Type B pancreatic cell (in vitro differentiated cells): Measurements from ENCODE around the gene TNS3. TPM values are rescaled to one million over a fixed set of nuclear protein-coding genes. Genes with fewer than 3 reads are reported as not detected.
A peak's percentile ranks its signal among the peaks of the same experiment; 100 is the strongest.

Source experiments
- DNase-seq: peaks from one replicate; pipeline ENCODE4 v3.0.0; 2021; ENCODE audit warnings: mixed read lengths; ENCODE audit not compliant: unreplicated experiment; ENCODE audit errors: extremely low spot score
- H3K27ac Mint-ChIP-seq: 2 replicates; pipeline ENCODE4 v1.8.0; 2021; ENCODE audit warnings: mild to moderate bottlenecking, mixed read lengths
- H3K27me3 Mint-ChIP-seq: 2 replicates; pipeline ENCODE4 v1.8.0; 2021; ENCODE audit warnings: mixed read lengths
- H3K36me3 Mint-ChIP-seq: 2 replicates; pipeline ENCODE4 v1.8.0; 2021; ENCODE audit warnings: mixed read lengths
- H3K4me1 Mint-ChIP-seq: one replicate; pipeline ENCODE4 v1.8.0; 2021; ENCODE audit warnings: mixed read lengths; ENCODE audit not compliant: unreplicated experiment
- H3K4me3 Mint-ChIP-seq: 2 replicates; pipeline ENCODE4 v1.8.0; 2021; ENCODE audit warnings: mild to moderate bottlenecking, mixed read lengths
- H3K9me3 Mint-ChIP-seq: 2 replicates; pipeline ENCODE4 v1.8.0; 2021; ENCODE audit warnings: mixed read lengths
- total RNA-seq: library from RNA; stranded (reverse); gene quantifications from 2 replicates; pipeline ENCODE4 v1.2.1, GENCODE V29; 2021; ENCODE audit warnings: low replicate concordance
- TF ChIP-seq, protein P1 (sequence below): fragments of 200-600 bp; sonication (generic); conservative IDR thresholded peaks from 2 replicates; pipeline ENCODE4 v1.5.0; 2021; ENCODE audit warnings: antibody characterized with exemption, mild to moderate bottlenecking

Gene TNS3
- total RNA-seq, 1 donor from 2014 or later, result 138 TPM

DNA sequence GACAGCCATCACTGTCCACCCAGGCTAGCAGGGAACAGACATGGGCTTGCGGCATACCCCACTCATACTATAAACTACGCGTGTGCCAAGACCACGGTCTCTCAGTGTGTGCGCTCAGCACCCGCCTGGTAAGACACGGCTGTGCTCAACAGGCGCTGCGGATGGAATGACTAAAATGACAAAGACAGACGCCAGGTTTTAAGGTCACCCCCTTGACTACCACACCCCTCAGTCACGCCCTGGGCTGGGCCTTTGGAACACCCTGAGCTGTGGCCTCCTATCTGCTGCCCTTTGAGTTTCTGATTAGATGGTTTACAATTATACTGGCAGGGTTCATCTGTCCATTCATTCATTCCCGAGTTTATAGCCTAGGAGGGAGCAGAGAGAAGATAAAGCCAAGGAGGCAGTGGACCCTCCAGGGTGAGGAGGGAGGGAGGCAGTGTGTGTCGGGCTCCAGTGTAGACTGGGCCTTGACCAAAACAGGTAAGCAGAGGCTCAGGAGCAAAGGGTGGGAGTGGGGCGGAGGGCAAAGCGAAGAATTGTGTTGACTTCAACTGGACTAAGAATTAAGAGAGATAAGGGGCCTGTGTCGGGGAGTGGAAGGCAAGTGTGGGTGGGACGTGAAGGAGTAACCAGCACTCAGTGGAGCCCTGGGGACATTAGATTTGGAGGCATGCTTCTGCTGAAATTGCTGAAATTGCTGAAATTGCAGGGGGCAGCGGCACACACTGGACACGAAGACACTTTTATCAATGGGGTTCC is 35.0 kb downstream of the TNS3 start:
- DNase-seq, result no peak
- H3K27ac Mint-ChIP-seq, result peak overlapping the region; percentile 37
- H3K4me3 Mint-ChIP-seq, result no peak overlapping the region
- H3K9me3 Mint-ChIP-seq, result no peaks in the 10 kb centered on the region
- TF ChIP-seq, protein P1, sequence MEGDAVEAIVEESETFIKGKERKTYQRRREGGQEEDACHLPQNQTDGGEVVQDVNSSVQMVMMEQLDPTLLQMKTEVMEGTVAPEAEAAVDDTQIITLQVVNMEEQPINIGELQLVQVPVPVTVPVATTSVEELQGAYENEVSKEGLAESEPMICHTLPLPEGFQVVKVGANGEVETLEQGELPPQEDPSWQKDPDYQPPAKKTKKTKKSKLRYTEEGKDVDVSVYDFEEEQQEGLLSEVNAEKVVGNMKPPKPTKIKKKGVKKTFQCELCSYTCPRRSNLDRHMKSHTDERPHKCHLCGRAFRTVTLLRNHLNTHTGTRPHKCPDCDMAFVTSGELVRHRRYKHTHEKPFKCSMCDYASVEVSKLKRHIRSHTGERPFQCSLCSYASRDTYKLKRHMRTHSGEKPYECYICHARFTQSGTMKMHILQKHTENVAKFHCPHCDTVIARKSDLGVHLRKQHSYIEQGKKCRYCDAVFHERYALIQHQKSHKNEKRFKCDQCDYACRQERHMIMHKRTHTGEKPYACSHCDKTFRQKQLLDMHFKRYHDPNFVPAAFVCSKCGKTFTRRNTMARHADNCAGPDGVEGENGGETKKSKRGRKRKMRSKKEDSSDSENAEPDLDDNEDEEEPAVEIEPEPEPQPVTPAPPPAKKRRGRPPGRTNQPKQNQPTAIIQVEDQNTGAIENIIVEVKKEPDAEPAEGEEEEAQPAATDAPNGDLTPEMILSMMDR, result no peak
- peaks cover 6% of the 10 kb centered on the region for H3K27me3 Mint-ChIP-seq
- H3K36me3 Mint-ChIP-seq, result peaks cover 24% of the 10 kb centered on the region
- H3K4me1 Mint-ChIP-seq, result peaks cover 57% of the 10 kb centered on the region

DNA sequence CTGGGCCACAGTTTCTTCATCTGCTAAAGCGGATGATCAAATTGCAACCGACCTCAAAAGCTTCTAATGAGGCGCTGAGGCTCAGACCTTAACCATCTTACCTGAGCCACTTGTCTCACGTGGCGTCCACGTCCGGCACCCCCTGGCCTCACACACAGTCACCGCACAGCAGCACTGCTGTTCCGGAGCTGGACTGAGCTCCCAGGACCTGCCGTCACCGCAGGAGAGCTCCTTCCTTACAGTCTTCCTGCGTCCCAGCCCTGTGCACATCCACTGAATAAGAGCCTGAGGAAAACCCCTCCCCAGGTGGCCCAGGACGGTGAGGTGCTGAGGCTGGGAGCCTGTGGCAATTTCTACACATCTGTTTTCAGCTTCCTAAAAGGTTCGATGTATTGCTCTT is 35.7 kb downstream of the TNS3 start:
- Mint-ChIP-seq H3K27ac (no peak overlapping the region), H3K36me3 (peaks cover 20% of the 10 kb centered on the region), H3K4me1 (peaks cover 57% of the 10 kb centered on the region), H3K9me3 (no peaks in the 10 kb centered on the region), H3K4me3 (no peak overlapping the region), H3K27me3 (peaks cover 8% of the 10 kb centered on the region)
- TF ChIP-seq, protein P1, result no peak
- no peak for DNase-seq

DNA sequence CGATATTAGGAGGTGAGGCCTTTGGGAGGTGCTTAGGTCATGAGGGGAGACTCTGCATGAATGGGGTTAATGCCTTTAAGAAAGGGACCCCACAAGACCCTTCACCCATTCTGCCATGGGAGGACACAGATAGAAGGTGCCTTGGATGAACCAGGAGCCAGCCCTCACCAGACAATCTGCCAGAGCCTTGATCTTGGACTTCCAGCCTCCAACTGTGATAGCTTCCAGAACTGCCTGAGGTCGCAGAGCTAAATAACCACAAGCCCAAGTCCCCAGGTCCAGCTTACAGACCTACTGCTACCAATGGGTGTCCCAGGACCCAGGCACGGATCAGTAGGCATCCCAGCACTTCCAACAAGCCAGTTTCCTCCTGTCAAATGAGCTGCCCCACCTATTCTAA is 37.5 kb downstream of the TNS3 start:
- H3K4me3 Mint-ChIP-seq, result no peak overlapping the region
- H3K27me3 Mint-ChIP-seq, result peaks cover 13% of the 10 kb centered on the region
- H3K27ac Mint-ChIP-seq, result peak overlapping the region; percentile 22
- TF ChIP-seq, protein P1, result no peak
- H3K9me3 Mint-ChIP-seq, result no peaks in the 10 kb centered on the region
- H3K36me3 Mint-ChIP-seq, result peaks cover 15% of the 10 kb centered on the region
- H3K4me1 Mint-ChIP-seq, result peaks cover 59% of the 10 kb centered on the region
- no peak for DNase-seq

DNA sequence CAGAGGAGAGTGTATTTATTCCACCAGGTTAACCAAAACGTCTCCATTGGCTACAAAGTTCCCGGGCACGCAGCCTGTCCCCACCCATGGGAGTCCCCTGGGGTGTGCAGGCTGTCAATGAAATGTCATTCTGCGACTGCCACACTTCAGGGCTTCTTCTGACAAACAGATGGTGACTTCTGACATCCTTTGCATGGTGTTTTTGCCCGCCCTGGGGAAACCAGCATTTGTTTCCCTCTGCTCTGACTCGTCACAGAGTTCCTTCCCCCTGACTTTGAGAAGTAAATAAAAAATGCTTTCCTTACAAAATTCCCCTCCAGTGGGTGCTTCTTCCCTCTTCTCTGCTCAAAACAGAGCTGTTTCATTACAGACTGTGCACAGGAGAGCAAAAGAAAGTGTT is 38.2 kb downstream of the TNS3 start:
- no peak for DNase-seq
- H3K4me1 Mint-ChIP-seq, result peaks cover 63% of the 10 kb centered on the region
- H3K9me3 Mint-ChIP-seq, result no peaks in the 10 kb centered on the region
- H3K27ac Mint-ChIP-seq, result no peak overlapping the region
- peaks cover 11% of the 10 kb centered on the region for H3K27me3 Mint-ChIP-seq
- peaks cover 15% of the 10 kb centered on the region for H3K36me3 Mint-ChIP-seq
- TF ChIP-seq, protein P1, result no peak
- H3K4me3 Mint-ChIP-seq, result no peak overlapping the region

DNA sequence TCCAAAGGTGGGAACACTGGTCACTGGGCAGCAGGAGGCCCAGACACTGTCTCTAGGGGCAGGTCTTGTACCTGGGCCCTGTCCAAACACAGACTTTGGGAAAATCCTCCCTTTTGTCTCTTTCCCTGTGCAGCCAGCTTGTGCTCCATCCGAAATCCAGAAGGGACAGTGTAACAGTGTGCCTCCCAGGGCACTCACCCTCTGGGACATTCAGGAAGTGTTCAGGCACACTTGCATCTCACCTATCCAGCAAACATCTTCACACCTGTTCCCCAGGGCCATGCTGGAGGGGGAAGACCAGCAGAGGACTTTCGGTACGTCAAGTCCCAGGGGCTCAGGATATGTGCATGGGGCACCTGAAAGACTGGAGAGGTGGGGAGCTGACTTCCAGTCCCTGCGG is 38.9 kb downstream of the TNS3 start:
- no peaks in the 10 kb centered on the region for H3K9me3 Mint-ChIP-seq
- H3K27me3 Mint-ChIP-seq, result peaks cover 8% of the 10 kb centered on the region
- H3K4me1 Mint-ChIP-seq, result peaks cover 63% of the 10 kb centered on the region
- TF ChIP-seq, protein P1, result no peak
- H3K36me3 Mint-ChIP-seq, result peaks cover 12% of the 10 kb centered on the region
- H3K4me3 Mint-ChIP-seq, result no peak overlapping the region
- no peak for DNase-seq
- no peak overlapping the region for H3K27ac Mint-ChIP-seq
